H54 (cell line): ENCODE data around the gene SPATA32.

Source experiments
- DNase-seq: peaks from one replicate; pipeline ENCODE4 v3.0.0; 2011; ENCODE audit warnings: low spot score, mixed read lengths; ENCODE audit not compliant: insufficient read length
- FAIRE-seq: peaks from 3 replicates; lab custom pipeline; 2011; peaks lifted over from hg19 to GRCh38; lab: Jason Lieb, UNC
- POLR2A ChIP-seq: IDR thresholded peaks from 2 replicates; pipeline ENCODE4 v1.6.1; 2011; ENCODE audit warnings: low read depth, mild to moderate bottlenecking, low read length

SPATA32 gene

DNA sequence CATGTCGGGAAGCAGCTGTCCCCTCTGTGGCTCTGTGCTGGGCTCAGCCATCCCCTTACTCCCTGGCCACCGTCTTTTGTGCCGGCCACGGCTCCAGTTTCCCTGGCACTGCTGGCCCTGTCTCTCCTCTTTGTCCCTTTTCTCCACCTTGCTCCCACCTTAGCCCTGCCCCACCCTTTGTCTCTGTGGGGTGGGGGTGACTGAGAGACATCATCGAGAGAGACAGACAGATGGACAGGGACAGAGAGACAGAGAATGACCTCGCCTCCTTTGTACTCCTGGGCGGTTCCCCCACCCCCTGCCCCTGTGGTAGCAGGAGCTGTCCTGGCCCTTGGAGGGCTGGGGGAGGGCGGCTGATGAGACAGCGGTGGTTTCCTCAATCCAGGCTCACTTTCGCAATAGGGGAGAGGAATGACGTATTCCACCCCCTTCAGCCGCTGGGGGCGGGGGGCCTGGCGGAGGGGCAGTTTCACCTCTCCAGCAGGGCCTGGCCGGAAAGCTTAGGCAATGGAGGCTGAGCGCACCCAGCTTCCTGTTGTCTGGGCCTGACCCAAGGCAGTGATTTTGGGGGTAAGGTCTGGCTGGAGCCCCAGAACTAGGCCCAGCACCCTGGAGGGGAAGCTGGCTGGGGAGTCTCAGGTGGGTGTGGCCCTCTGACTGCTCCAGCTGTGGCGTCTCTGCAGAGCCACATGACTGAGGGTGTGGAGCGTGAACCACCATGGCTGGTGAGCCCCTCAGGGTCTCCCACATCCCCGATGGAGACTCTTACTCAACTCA, 32.9 kb downstream of the SPATA32 start:
- FAIRE-seq (peak; percentile 15), DNase-seq (peak; percentile 97)
- TF ChIP-seq POLR2A: no peak

DNA sequence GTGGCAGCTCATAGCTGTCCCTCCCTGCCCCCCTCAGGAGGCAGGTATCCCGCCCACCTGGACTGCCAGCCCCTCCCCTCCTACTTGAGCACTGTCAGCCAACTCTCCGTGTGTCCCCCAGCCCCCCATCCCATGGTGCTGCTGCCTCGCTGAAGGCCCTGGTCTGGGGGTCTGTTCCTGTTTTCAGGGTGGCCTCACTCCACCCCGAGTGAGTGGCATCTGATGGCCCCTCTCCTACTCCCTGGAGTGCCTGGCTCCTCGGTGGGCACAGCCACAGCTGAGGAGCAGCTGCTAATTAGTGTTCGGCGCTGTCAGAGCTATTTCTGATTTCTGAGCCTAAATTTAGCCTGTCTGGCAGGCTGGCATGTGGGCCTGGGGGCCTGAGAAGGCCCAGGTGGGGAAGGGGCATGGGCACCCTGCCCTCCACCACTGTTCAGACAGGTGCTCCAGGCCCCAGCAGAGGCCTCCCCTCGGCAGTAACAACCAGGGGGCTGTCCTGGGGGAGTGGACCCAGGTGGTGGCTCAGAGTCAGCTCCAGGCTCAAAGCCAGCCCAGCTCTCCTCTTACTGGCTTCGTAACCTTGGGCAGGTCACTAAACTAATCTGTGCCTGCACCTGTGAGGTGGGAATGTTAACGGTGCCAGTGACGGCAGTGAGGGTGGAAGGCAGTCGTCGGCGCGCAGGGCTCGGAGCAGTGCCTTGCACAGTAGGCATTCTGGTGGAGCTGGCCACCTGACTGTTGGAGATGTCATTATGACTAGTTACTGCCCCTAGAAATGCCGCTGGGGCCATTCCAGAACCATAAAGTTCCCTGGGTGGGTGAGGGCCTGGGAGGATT, 33.8 kb downstream of the SPATA32 start:
- no peak for DNase-seq
- no peak for FAIRE-seq
- no peak for TF ChIP-seq POLR2A

DNA sequence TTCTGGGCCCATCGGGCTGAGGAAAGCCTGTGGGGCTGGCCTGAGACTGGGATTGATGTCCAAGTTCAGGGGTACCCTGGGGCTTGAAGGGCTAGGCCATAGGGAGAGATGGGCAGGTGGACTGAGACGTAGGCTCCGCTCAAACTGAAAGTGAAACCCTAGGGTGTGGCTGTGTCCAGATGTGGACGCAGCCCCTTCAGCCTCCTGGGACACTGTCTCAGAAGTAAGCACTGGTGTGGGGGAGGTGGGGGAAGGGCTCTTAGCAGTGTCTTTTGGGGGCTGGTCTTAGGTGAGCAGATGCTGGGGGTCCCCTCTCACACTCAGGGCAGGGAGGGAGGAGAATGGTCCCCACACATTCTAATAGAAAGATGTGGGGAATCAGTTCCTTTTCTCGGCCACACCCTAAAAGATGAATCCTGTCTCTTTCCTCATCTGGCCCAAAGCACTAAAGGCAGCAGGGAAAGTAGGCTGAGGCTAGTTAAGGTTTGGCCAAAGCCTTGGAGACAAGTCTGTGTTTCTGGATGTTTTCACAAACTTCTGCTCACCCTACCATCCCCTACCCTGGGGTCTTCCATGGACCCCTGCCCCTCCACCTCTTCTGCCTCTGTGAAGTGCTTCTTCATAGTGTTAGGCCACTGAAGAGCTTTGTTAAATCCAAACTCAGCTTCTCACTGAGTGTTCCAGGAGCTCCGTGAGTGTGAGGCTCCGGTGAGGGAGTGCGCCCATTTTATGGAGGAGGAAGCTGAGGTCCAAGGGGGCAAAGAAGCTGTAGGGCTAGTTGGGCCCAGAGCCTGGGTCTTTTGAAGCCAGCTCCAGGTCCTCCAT, 34.6 kb downstream of the SPATA32 start:
- DNase-seq: no peak
- no peak for FAIRE-seq
- TF ChIP-seq POLR2A: no peak

DNA sequence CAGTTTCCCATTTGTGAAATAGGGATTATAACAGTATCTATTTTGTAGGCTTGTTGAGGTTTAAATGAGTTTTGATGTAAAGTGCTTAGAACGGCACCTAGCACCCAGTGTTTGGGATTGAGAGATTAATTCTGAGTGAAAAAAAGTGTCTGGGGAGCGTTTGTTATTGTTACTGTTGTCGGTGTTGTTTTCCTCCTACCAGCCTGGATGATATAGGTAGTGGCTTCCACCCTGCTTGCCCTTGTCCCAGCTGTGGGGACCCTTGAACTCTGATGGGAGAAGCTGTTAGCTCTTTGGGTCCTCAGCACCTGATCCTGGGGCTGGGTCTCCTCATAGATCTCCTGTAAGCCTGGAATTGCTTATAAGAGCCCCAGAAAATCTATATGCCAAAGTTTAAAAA, 35.3 kb downstream of the SPATA32 start:
- no peak for DNase-seq
- no peak for FAIRE-seq
- TF ChIP-seq POLR2A: no peak

DNA sequence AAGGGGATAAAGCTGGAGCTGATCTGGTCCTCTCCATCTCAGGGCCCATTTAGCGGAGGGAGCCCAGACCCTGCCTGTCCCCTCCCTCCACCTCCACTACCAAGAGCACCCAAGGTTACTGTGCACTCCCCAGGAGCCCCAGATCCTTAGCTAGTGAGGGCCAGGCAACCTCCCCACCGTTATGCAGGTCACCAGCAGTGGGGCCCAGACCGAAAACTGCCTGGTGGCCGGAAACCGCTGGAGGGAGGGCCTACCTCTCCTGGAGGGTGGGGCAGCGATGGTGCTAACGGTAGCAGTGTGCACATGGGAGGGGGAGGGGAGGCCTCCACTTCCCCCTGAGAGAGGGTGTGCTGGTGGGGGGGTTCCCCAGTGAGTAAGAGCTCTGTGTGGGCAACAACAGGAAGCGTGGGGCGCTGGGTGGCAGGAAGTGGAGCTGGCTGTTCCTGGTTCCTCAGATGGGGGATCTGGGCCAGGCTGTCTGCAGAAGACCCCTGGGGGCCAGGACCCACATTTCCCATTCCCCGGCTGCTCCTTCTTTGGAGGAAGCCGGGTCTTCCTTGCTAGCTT, 35.8 kb downstream of the SPATA32 start:
- no peak for TF ChIP-seq POLR2A
- FAIRE-seq (peak; percentile 38), DNase-seq (no peak)

DNA sequence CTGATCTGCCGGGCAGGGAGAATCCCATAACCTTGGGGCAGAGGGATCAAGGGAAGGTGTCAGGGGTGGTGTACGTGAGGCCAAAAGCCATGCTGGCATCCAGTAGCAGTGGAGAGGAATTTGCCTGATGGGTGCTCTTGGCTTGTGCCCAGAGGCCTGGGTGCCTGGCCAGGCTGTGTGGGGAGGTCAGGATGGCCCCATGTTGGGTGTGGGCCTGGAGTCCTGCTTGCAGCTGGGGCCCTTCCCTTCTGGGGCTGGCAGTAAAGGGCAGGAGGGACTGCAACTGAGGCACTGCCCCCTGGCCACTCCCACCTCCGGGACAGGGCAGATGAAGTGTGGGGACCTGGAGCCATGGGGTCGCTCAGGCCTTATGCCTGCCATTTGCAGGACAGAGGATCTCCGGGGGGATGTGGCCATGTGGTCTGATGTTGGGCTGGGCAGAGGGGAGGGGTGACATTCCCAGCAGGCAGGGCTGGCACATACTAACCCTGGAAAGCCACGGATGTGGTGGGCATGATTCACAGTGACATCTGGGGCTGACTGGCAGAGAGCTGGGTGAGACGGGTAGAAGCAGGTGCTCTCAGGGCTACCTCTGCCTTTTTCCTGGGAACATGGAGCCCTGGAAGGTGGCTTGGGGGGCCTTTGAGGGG, 36.7 kb downstream of the SPATA32 start:
- peak; percentile 80 for FAIRE-seq
- TF ChIP-seq POLR2A: no peak
- DNase-seq: peak; percentile 97

DNA sequence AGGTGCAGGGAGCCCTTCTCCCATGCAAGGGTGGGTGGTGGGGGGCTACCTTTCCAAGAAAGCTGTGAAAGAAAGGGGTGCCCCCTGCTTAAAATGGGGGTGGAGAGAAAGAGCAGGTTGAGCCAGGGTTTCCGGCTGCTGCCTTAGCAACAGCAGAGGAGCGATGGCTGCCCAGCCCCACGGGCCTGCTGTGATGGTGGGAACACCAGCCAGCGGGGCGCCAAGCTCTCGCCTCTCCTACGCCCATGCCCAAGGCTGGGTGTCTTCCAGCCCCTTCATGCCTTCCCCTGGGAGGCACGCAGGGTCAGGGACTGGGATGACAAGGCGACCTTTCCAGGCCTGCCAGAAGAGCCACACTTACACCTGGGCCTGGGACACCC, 37.2 kb downstream of the SPATA32 start:
- DNase-seq (peak; percentile 40), FAIRE-seq (no peak)
- no peak for TF ChIP-seq POLR2A

DNA sequence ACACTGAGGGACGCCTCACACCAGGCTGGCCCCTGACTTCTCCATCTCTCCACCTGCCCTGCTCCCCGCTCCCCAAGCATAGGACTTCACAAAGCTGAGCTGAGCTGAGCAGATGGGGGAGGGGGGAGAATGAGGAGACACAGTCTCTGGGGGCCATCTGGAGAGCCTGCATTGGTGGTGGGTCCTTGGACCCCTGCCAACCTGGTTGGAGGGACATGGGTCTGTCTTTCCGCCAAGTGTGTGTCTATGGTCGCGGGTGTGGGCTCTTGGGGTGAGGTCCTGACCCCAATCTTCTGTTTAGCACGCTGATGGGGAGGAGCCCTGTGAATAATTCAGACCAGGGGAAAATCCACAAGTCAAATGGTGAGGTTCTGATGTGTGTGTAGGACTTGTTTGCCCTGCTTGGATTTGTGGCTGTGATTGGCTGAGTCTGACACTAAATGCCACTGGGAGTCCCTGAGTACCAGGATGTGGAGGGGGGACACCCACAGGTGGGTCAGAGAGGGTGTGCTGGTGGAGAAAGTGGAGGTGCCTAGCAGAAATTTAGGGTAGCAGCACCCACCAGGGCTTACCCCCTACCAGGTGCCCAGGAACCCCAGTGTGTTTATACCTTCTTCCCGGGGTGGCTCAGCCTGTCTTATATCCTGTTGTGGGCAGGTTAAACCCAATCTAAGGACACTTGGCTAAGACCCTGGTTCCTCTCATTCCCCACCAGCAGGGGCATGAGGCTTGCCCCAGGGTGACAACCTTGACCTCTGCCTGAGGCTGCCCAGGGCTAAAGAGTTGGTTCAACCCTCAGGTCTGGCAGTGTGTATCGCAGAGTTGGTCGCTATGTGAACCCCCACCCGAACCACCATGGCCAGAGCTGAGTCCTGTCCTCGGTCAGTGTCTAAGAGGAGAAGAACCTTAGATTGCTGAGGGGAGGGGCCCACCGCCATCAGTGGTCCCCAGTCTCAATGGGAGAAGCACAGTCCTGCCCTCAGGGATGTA, 38.1 kb downstream of the SPATA32 start:
- no peak for FAIRE-seq

DNA sequence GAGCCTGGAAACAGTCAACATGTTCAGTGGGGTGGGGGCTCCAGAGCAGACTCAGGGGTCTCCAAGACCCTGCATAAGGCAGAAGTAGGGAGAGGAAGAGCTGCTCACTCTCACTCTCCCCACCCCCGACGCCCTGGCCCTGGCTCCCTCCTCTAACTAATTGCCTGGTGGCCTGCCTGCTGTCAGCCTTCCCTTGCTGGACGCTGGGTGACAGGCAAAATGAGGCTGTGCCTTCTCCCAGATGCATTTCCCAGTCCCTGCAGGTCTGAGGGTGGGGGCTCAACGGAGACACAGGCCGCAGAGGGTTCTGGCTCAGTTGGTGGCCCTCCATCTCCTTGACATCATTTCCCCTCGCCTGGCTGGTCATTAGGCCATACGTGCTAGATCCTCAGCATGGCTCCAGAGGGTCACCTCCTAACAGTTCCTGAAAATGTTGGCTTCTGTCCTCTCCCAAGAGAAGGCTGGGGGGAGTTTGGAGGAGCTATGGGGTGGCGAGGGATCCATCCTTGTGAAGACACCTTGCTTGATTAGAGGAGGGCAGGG, 38.8 kb downstream of the SPATA32 start:
- DNase-seq (peak; percentile 33), FAIRE-seq (no peak)
- TF ChIP-seq POLR2A: no peak

More for the DNA sequence above, 38.1 kb downstream of the SPATA32 start:
- peak; percentile 40 for DNase-seq
- TF ChIP-seq POLR2A: no peak

DNA sequence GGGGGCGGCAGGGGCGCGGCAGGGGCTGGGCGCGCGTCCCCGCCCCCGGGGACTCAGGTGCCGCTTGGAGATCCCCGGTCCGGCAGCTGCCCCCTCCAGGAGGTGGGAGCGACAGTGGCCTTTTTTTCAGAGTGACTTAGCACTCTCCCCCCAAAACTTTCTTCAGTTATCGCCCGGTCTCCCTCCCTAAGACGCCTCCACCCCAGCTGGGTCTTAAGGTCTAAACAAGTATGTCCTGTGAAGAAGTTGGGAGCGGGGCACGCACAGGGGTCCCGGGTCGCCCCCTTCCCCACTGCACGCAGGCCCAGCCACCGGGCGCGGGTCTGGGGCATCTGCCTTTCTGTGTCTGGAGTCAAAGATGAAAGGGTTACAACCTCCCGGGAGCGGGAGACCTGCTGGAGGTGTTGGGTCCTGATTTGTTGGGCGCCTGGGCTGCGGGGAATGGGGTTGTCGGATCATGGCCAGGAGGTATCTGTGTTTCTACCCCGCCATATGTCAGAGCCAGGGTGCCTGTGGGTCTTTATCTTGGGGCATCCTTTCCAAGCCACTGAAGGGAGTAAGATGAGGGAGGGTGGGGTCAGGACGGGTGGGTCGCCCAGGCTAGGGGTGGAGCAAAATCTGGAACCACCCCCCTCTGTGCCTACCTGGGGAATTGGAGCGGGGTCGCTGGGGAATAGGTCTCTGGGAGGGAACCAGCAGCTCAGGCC, 39.5 kb downstream of the SPATA32 start:
- DNase-seq (peak; percentile 26), FAIRE-seq (no peak)
- TF ChIP-seq POLR2A: no peak

DNA sequence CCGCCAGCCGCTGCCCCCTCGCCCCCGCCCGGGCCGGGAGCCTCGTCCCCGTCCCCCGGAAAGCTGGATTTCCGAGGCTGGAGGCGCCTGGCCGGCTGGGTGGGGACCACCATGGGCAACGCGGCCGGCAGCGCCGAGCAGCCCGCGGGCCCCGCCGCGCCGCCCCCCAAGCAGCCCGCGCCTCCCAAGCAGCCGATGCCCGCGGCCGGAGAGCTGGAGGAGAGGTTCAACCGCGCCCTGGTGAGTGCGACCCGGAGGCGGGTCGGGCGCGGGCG, 39.9 kb downstream of the SPATA32 start:
- DNase-seq (no peak), FAIRE-seq (no peak)
- no peak for TF ChIP-seq POLR2A
